HepG2 (cell line): ENCODE results near the gene PGC. TPM values are rescaled to one million over a fixed set of nuclear protein-coding genes. Genes with fewer than 3 reads are reported as not detected.

ENCODE experiments used
- GATAD2A ChIP-seq: IDR thresholded peaks from 2 replicates; pipeline ENCODE4 v1.6.1; 2016
- KLF12 ChIP-seq: sonication (generic); formaldehyde crosslinking; IDR thresholded peaks from 2 replicates; pipeline ENCODE4 v1.4.0; 2020; ENCODE audit warnings: missing genetic modification reagents, borderline replicate concordance
- MAFK ChIP-seq, 2 experiments: IDR thresholded peaks in 1 of 2; conservative IDR thresholded peaks in 1 of 2; 2 replicates each; pipeline ENCODE4 v1.6.1; 2011; ENCODE audit warnings: improper control_type of control experiment in 2 of 2, low read length in 2 of 2
- MIER2 ChIP-seq: IDR thresholded peaks from 2 replicates; pipeline ENCODE4 v1.6.1; 2016; ENCODE audit warnings: missing biosample characterization, missing genetic modification reagents
- MLLT10 ChIP-seq: sonication (generic); formaldehyde crosslinking; IDR thresholded peaks from 2 replicates; pipeline ENCODE4 v1.4.0; 2020; ENCODE audit warnings: missing genetic modification reagents
- RFX3 ChIP-seq: IDR thresholded peaks from 2 replicates; pipeline ENCODE4 v1.6.1; 2016; ENCODE audit warnings: missing biosample characterization, missing genetic modification reagents
- SIX4 ChIP-seq: sonication (generic); formaldehyde crosslinking; IDR thresholded peaks from 2 replicates; pipeline ENCODE4 v1.4.0; 2020; ENCODE audit warnings: missing genetic modification reagents
- SMYD3 ChIP-seq: sonication (generic); formaldehyde crosslinking; IDR thresholded peaks from 2 replicates; pipeline ENCODE4 v1.8.1; 2023; ENCODE audit warnings: mild to moderate bottlenecking, missing genetic modification reagents
- SRSF1 ChIP-seq: fragments of 200-400 bp; formaldehyde crosslinking; optimal IDR thresholded peaks from 2 replicates; pipeline ENCODE3; 2017; ENCODE audit warnings: mild to moderate bottlenecking, low read depth, low read length, moderate library complexity
- ZFY ChIP-seq: sonication (generic); formaldehyde crosslinking; IDR thresholded peaks from 2 replicates; pipeline ENCODE4 v1.4.0; 2020; ENCODE audit warnings: missing genetic modification reagents
- ZKSCAN1 ChIP-seq: fragments of 150-350 bp; IDR thresholded peaks from 2 replicates; pipeline ENCODE4 v1.6.1; 2014; ENCODE audit warnings: low read length
- ZKSCAN8 ChIP-seq: IDR thresholded peaks from 2 replicates; pipeline ENCODE4 v1.6.1; 2016; ENCODE audit warnings: borderline replicate concordance, missing genetic modification reagents, missing compliant biosample characterization
- ZNF34 ChIP-seq: sonication (generic); formaldehyde crosslinking; IDR thresholded peaks from 2 replicates; pipeline ENCODE4 v1.4.0; 2020; ENCODE audit warnings: mild to moderate bottlenecking, missing genetic modification reagents, borderline replicate concordance
- ZSCAN22 ChIP-seq: sonication (generic); formaldehyde crosslinking; IDR thresholded peaks from 2 replicates; pipeline ENCODE4 v1.4.0; 2020; ENCODE audit warnings: mild to moderate bottlenecking, missing genetic modification reagents
- polyA plus RNA-seq, 8 experiments: library from polyadenylated mRNA; depleted of rRNA in 3 of 8; stranded (reverse) in 7 of 8; unstranded in 1 of 8; fragments of >200 nt; fragmentation: Illumina TruSeq in 4 of 8; extraction: Trizol in 4 of 8; gene quantifications; 2 replicates each; pipeline versions ENCODE4 v1.2.1 to v1.2.3, GENCODE V29; 2011 to 2016; ENCODE audit warnings: low read depth in 4 of 8, missing spikeins in 1 of 8, mixed read lengths in 1 of 8; ENCODE audit not compliant: insufficient read depth in 1 of 8
- total RNA-seq, 5 experiments: library from RNA; depleted of rRNA; stranded (reverse); fragments of >200 nt; fragmentation: Illumina TruSeq; extraction: Trizol; gene quantifications; 2 replicates each; pipeline ENCODE4 v1.2.3, GENCODE V29; 2016; ENCODE audit warnings: low read depth in 1 of 5
- TF ChIP-seq, protein P1 (sequence below): sonication (generic); formaldehyde crosslinking; IDR thresholded peaks from 2 replicates; pipeline ENCODE4 v1.4.0; 2020; ENCODE audit warnings: missing genetic modification reagents, borderline replicate concordance
- TF ChIP-seq, protein P2 (sequence below): sonication (generic); formaldehyde crosslinking; IDR thresholded peaks from 2 replicates; pipeline ENCODE4 v1.8.0; 2022; ENCODE audit warnings: missing genetic modification reagents, low read depth, mild to moderate bottlenecking, borderline replicate concordance
- TF ChIP-seq, protein P3 (sequence below): sonication (generic); formaldehyde crosslinking; IDR thresholded peaks from 2 replicates; pipeline ENCODE4 v1.4.0; 2020; ENCODE audit warnings: missing genetic modification reagents

PGC gene
- total and polyA plus RNA-seq, 2 of the 13 experiments (the other 11 are each of a cell fraction or from before 2014, with no cell fraction given) = 426 to 502 TPM

DNA sequence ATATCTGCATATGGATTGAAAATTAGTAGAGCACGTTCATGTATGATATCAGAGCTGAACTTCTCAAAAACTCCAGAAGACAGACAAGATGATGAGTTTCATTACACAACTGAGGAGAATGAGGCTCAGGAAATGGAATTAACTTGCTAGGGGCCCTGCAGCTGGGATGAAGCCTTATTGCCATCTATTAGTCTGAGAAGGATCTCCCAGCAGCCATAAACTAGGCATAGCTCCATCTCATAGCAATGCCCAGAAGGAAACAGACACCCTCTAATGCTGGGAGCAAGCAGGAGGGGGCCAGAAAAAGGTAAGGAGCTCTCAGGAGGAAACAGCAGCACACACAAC is 29.8 kb downstream of the PGC start (continued):
- TF ChIP-seq ZFY (CRISPR knock-in tag) = no peak
- TF ChIP-seq, protein P1, sequence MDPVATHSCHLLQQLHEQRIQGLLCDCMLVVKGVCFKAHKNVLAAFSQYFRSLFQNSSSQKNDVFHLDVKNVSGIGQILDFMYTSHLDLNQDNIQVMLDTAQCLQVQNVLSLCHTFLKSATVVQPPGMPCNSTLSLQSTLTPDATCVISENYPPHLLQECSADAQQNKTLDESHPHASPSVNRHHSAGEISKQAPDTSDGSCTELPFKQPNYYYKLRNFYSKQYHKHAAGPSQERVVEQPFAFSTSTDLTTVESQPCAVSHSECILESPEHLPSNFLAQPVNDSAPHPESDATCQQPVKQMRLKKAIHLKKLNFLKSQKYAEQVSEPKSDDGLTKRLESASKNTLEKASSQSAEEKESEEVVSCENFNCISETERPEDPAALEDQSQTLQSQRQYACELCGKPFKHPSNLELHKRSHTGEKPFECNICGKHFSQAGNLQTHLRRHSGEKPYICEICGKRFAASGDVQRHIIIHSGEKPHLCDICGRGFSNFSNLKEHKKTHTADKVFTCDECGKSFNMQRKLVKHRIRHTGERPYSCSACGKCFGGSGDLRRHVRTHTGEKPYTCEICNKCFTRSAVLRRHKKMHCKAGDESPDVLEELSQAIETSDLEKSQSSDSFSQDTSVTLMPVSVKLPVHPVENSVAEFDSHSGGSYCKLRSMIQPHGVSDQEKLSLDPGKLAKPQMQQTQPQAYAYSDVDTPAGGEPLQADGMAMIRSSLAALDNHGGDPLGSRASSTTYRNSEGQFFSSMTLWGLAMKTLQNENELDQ (CRISPR knock-in tag) = no peak
- TF ChIP-seq SRSF1 = no peak
- TF ChIP-seq, protein P2, sequence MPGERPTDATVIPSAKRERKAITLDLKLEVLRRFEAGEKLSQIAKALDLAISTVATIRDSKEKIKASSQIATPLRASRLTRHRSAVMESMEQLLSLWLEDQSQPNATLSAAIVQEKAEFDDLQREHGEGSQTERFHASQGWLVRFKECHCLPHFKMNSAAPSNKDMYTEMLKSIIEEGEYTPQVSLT (CRISPR knock-in tag) = no peak
- TF ChIP-seq, protein P3, sequence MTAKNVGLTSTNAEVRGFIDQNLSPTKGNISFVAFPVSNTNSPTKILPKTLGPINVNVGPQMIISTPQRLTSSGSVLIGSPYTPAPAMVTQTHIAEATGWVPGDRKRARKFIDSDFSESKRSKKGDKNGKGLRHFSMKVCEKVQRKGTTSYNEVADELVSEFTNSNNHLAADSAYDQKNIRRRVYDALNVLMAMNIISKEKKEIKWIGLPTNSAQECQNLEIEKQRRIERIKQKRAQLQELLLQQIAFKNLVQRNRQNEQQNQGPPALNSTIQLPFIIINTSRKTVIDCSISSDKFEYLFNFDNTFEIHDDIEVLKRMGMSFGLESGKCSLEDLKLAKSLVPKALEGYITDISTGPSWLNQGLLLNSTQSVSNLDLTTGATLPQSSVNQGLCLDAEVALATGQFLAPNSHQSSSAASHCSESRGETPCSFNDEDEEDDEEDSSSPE = no peak
- no peak for TF ChIP-seq SIX4
- TF ChIP-seq ZSCAN22 (CRISPR knock-in tag) = no peak
- TF ChIP-seq MAFK (conservative IDR thresholded peaks at IDR 0.05 in 1 of 2, IDR thresholded peaks at IDR 0.05 in 1 of 2; ENCODE audit: low read length in 2 of 2) = no peak
- TF ChIP-seq MLLT10 = no peak
- no peak for TF ChIP-seq ZKSCAN1
- no peak for TF ChIP-seq ZKSCAN8 (CRISPR knock-in tag)
- no peak for TF ChIP-seq ZNF34 (CRISPR knock-in tag)
- TF ChIP-seq KLF12 = no peak
- no peak for TF ChIP-seq SMYD3 (CRISPR knock-in tag)
- no peak for TF ChIP-seq GATAD2A (CRISPR knock-in tag)
- TF ChIP-seq RFX3 = no peak
- no peak for TF ChIP-seq MIER2 (CRISPR knock-in tag)
- TF ChIP-seq, all 625 proteins: peak for 0
